WTC11 (cell line): ENCODE results near the gene MUC21.

Experiments used
- MXD4 ChIP-seq: fragments of 250-450 bp; sonication (Bioruptor Pico); IDR thresholded peaks from 2 replicates; pipeline ENCODE4 v1.8.0; 2021; ENCODE audit warnings: mild to moderate bottlenecking, moderate library complexity, borderline replicate concordance
- NFE2L1 ChIP-seq: sonication (generic); formaldehyde crosslinking; IDR thresholded peaks from 2 replicates; pipeline ENCODE4 v1.8.1; 2023; ENCODE audit warnings: missing genetic modification reagents
- NR2C2 ChIP-seq: sonication (generic); formaldehyde crosslinking; IDR thresholded peaks from 2 replicates; pipeline ENCODE4 v1.8.0; 2022; ENCODE audit warnings: mild to moderate bottlenecking, missing genetic modification reagents
- RORB ChIP-seq: fragments of 250-450 bp; sonication (Bioruptor Pico); IDR thresholded peaks from 2 replicates; pipeline ENCODE4 v1.9.0; 2021; ENCODE audit warnings: mild to moderate bottlenecking
- SMAD3 ChIP-seq: sonication (generic); formaldehyde crosslinking; IDR thresholded peaks from 2 replicates; pipeline ENCODE4 v1.8.0; 2022; ENCODE audit warnings: missing genetic modification reagents, mild to moderate bottlenecking, borderline replicate concordance
- ZNF232 ChIP-seq: sonication (generic); formaldehyde crosslinking; IDR thresholded peaks from 2 replicates; pipeline ENCODE4 v1.8.0; 2022; ENCODE audit warnings: mild to moderate bottlenecking, missing genetic modification reagents
- ZNF423 ChIP-seq: fragments of 250-450 bp; sonication (Bioruptor Pico); IDR thresholded peaks from 2 replicates; pipeline ENCODE4 v2.1.2; 2022; ENCODE audit warnings: mild to moderate bottlenecking, moderate library complexity
- TF ChIP-seq, protein P1 (sequence below): fragments of 200-600 bp; IDR thresholded peaks from 2 replicates; pipeline ENCODE4 v1.8.0; 2022; ENCODE audit warnings: antibody characterized with exemption
- TF ChIP-seq, protein P2 (sequence below): sonication (generic); formaldehyde crosslinking; conservative IDR thresholded peaks from 2 replicates; pipeline ENCODE4 v1.8.1; 2023; ENCODE audit warnings: mild to moderate bottlenecking, low read depth, missing genetic modification reagents, moderate library complexity
- TF ChIP-seq, protein P3 (sequence below): sonication (generic); formaldehyde crosslinking; IDR thresholded peaks from 2 replicates; pipeline ENCODE4 v1.8.1; 2022; ENCODE audit warnings: missing genetic modification reagents, borderline replicate concordance
- TF ChIP-seq, protein P4 (sequence below): sonication (generic); formaldehyde crosslinking; IDR thresholded peaks from 2 replicates; pipeline ENCODE4 v1.8.0; 2022; ENCODE audit warnings: mild to moderate bottlenecking, missing genetic modification reagents

DNA sequence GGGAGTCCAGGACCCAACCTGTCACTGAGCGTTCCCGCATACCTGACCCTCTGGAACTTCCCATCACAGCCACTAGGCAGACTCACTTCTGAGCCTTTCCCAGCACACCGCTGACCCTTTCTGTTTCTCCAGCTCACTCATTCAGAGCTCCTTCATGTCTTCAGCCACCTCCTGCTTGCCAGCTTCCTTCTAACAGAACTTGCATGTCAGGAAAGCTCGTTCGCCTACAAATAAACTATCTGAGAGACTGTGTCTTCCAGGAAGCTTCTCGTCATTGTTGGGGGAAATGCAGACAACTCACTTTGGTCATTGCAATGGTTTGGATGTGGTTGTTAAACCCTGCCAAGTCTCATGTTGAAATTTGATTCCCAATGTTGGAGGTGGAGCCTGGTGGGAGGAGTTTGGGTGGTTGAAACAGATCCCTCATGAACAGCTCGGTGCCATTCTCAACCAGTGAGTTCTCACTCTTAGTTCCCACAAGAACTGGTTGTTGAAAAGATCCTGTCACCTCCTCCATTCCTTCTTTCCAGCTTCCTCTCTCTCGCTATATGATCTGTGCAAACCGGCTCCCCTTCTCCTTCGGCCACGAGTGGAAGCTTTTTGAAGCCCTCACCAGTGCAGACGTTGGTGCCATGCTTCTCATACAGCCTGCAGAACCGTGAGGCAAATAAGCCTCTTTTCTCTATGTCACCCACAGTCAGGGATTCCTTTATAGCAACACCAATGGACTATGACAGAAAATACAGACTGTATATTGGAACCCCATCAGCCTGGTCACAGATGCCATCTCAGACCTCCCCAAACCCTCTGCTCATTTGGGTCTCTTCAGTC, 1.4 kb upstream of the MUC21 start:
- TF ChIP-seq, protein P1, sequence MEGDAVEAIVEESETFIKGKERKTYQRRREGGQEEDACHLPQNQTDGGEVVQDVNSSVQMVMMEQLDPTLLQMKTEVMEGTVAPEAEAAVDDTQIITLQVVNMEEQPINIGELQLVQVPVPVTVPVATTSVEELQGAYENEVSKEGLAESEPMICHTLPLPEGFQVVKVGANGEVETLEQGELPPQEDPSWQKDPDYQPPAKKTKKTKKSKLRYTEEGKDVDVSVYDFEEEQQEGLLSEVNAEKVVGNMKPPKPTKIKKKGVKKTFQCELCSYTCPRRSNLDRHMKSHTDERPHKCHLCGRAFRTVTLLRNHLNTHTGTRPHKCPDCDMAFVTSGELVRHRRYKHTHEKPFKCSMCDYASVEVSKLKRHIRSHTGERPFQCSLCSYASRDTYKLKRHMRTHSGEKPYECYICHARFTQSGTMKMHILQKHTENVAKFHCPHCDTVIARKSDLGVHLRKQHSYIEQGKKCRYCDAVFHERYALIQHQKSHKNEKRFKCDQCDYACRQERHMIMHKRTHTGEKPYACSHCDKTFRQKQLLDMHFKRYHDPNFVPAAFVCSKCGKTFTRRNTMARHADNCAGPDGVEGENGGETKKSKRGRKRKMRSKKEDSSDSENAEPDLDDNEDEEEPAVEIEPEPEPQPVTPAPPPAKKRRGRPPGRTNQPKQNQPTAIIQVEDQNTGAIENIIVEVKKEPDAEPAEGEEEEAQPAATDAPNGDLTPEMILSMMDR, result no peak
- TF ChIP-seq NFE2L1 (no peak), NR2C2 (CRISPR knock-in tag) (no peak), ZNF423 (CRISPR knock-in tag) (no peak), MXD4 (CRISPR knock-in tag) (no peak), ZNF232 (CRISPR knock-in tag) (no peak), RORB (CRISPR knock-in tag) (no peak), SMAD3 (CRISPR knock-in tag) (no peak)
- TF ChIP-seq, protein P2, sequence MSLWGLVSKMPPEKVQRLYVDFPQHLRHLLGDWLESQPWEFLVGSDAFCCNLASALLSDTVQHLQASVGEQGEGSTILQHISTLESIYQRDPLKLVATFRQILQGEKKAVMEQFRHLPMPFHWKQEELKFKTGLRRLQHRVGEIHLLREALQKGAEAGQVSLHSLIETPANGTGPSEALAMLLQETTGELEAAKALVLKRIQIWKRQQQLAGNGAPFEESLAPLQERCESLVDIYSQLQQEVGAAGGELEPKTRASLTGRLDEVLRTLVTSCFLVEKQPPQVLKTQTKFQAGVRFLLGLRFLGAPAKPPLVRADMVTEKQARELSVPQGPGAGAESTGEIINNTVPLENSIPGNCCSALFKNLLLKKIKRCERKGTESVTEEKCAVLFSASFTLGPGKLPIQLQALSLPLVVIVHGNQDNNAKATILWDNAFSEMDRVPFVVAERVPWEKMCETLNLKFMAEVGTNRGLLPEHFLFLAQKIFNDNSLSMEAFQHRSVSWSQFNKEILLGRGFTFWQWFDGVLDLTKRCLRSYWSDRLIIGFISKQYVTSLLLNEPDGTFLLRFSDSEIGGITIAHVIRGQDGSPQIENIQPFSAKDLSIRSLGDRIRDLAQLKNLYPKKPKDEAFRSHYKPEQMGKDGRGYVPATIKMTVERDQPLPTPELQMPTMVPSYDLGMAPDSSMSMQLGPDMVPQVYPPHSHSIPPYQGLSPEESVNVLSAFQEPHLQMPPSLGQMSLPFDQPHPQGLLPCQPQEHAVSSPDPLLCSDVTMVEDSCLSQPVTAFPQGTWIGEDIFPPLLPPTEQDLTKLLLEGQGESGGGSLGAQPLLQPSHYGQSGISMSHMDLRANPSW (CRISPR knock-in tag), result no peak
- TF ChIP-seq, protein P3, sequence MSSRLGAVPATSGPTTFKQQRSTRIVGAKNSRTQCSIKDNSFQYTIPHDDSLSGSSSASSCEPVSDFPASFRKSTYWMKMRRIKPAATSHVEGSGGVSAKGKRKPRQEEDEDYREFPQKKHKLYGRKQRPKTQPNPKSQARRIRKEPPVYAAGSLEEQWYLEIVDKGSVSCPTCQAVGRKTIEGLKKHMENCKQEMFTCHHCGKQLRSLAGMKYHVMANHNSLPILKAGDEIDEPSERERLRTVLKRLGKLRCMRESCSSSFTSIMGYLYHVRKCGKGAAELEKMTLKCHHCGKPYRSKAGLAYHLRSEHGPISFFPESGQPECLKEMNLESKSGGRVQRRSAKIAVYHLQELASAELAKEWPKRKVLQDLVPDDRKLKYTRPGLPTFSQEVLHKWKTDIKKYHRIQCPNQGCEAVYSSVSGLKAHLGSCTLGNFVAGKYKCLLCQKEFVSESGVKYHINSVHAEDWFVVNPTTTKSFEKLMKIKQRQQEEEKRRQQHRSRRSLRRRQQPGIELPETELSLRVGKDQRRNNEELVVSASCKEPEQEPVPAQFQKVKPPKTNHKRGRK (CRISPR knock-in tag), result no peak
- TF ChIP-seq, protein P4, sequence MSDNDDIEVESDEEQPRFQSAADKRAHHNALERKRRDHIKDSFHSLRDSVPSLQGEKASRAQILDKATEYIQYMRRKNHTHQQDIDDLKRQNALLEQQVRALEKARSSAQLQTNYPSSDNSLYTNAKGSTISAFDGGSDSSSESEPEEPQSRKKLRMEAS (CRISPR knock-in tag), result no peak
